Measurements from ENCODE around the gene CSNK1G1. TPM values are rescaled to one million over a fixed set of nuclear protein-coding genes. Genes with fewer than 3 reads are reported as not detected.

CSNK1G1 gene
- total RNA-seq, 2 experiments from 2014 or later, result 16.7 to 20.4 TPM

GRCh38 chr15:64166102-64166890 is 189.7 kb downstream of the CSNK1G1 start:
- Mint-ChIP-seq H3K4me1 (ENCODE audit: low read depth) (peaks cover 27% of the 10 kb centered on the region), H3K36me3 (ENCODE audit: low read depth) (peaks cover 14% of the 10 kb centered on the region), H3K4me3 (no peak overlapping the region), H3K27me3 (no peaks in the 10 kb centered on the region), H3K27ac (no peak overlapping the region), H3K9me3 (no peaks in the 10 kb centered on the region)
- ATAC-seq (no peak), DNase-seq (no peak)
- POLR2A ChIA-PET, result interaction anchor here (0.6 kb wide), 1 partner anchor 12 kb away, joined by 3 read pairs; no protein-coding TSS in a partner anchor
- CTCF ChIA-PET, result interaction anchor here (0.9 to 2.2 kb wide), 3 partner anchors 13 to 562 kb away, joined by 3 to 8 read pairs (median 3); no protein-coding TSS in a partner anchor
- intact Hi-C loops (cut with micrococcal nuclease), result no loop called here
- TF ChIP-seq, protein P1, sequence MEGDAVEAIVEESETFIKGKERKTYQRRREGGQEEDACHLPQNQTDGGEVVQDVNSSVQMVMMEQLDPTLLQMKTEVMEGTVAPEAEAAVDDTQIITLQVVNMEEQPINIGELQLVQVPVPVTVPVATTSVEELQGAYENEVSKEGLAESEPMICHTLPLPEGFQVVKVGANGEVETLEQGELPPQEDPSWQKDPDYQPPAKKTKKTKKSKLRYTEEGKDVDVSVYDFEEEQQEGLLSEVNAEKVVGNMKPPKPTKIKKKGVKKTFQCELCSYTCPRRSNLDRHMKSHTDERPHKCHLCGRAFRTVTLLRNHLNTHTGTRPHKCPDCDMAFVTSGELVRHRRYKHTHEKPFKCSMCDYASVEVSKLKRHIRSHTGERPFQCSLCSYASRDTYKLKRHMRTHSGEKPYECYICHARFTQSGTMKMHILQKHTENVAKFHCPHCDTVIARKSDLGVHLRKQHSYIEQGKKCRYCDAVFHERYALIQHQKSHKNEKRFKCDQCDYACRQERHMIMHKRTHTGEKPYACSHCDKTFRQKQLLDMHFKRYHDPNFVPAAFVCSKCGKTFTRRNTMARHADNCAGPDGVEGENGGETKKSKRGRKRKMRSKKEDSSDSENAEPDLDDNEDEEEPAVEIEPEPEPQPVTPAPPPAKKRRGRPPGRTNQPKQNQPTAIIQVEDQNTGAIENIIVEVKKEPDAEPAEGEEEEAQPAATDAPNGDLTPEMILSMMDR (IDR thresholded peaks at IDR 0.05), result no peak

- DNase-seq (no peak), ATAC-seq (no peak)
- H3K27ac Mint-ChIP-seq, result peak overlapping the region; percentile 93
- intact Hi-C loops (cut with micrococcal nuclease), result no loop called here
- TF ChIP-seq, protein P1 (IDR thresholded peaks at IDR 0.05), result no peak
- no peaks in the 10 kb centered on the region for H3K9me3 Mint-ChIP-seq
- H3K4me1 Mint-ChIP-seq (ENCODE audit: low read depth), result peaks cover 37% of the 10 kb centered on the region
- H3K27me3 Mint-ChIP-seq, result no peaks in the 10 kb centered on the region
- CTCF ChIA-PET, result interaction anchor here (1.7 kb wide), 1 partner anchor 13 kb away, joined by 4 read pairs; no protein-coding TSS in a partner anchor
- H3K36me3 Mint-ChIP-seq (ENCODE audit: low read depth), result peaks cover 18% of the 10 kb centered on the region
- POLR2A ChIA-PET, result interaction anchor here (0.6 to 1.3 kb wide), 3 partner anchors 8 to 224 kb away, joined by 3 to 4 read pairs (median 4); partner anchors contain the start of gene TRIP4
- peak overlapping the region; percentile 76 for H3K4me3 Mint-ChIP-seq
Observed at GRCh38 chr15:64164436-64164835, 191.5 kb downstream of the CSNK1G1 start.

GRCh38 chr15:64163659-64164362 is 192.2 kb downstream of the CSNK1G1 start:
- Mint-ChIP-seq H3K4me3 (peak overlapping the region; percentile 76), H3K27me3 (no peaks in the 10 kb centered on the region), H3K36me3 (ENCODE audit: low read depth) (peaks cover 21% of the 10 kb centered on the region), H3K4me1 (ENCODE audit: low read depth) (peaks cover 39% of the 10 kb centered on the region), H3K9me3 (no peaks in the 10 kb centered on the region), H3K27ac (peak overlapping the region; percentile 93)
- peak; percentile 1 for ATAC-seq
- intact Hi-C loops (cut with micrococcal nuclease), result no loop called here
- TF ChIP-seq, protein P1 (IDR thresholded peaks at IDR 0.05), result no peak
- CTCF ChIA-PET, result interaction anchor here (1.0 to 2.4 kb wide), 5 partner anchors 11 to 189 kb away, joined by 3 to 40 read pairs (median 3); partner anchors contain the start of genes CIAO2A and SNX22
- DNase-seq, result peak; percentile 28
- POLR2A ChIA-PET, result interaction anchor here (0.6 to 3.0 kb wide), 10 partner anchors 9 to 557 kb away, joined by 3 to 30 read pairs (median 4); partner anchors contain the start of genes CIAO2A, SNX22 and TRIP4

DNA sequence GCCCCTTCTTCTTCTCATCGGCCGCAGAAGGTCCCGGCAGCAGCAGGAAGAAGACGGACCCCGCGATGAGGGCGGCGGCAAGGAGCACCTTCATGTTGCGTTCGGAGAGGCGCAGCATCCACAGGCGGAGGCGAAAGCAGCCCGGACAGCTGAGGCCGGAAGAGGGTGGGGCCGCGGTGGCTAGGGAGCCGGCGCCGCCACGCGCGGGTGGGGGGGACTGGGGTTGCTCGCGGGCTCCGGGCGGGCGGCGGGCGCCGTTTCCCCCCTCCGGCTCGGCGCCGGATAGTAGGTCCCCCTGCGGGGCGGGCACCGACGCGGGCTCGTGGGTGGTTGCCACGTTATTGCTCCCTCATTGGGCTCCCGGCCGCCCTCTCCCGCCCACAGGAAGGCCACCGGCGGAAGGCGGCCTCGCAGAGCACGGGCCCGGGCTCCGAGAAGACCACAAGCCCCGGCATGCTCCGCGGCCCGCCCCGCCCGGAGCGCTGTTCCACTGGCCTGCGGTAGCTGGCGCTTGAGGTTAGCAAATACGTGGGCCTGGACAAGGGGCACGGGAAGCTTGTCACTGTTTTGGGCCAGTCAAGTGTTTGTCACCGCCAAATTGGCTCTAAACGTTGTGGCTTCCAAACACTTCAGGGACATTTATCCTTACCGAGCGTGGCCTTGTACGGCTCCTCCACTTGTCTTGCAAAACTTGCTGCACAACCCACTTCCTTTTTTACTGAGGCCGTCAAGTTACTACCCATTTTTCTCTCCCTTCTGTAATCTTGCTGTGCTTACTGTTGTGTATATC is 192.9 kb downstream of the CSNK1G1 start, which contains the start of gene PPIB:
PPIB (minus strand) TSS at position 154 of the 790 bp plus-strand sequence; CDS start at position 118, 36 bp downstream.
- intact Hi-C loops (cut with micrococcal nuclease), result no loop called here
- H3K27me3 Mint-ChIP-seq, result no peaks in the 10 kb centered on the region
- H3K9me3 Mint-ChIP-seq, result no peaks in the 10 kb centered on the region
- peaks cover 27% of the 10 kb centered on the region for H3K36me3 Mint-ChIP-seq (ENCODE audit: low read depth)
- H3K27ac Mint-ChIP-seq, result peak within 1 kb of the TSS; percentile 93
- H3K4me1 Mint-ChIP-seq (ENCODE audit: low read depth), result peaks cover 44% of the 10 kb centered on the region
- TF ChIP-seq, protein P1 (IDR thresholded peaks at IDR 0.05), result no peak
- peak; percentile 92 for ATAC-seq
- CTCF ChIA-PET, result interaction anchor here (1.0 to 2.4 kb wide), 5 partner anchors 10 to 189 kb away, joined by 3 to 40 read pairs (median 3); partner anchors contain the start of genes CIAO2A and SNX22
- POLR2A ChIA-PET, result interaction anchor here (0.6 to 3.0 kb wide), 12 partner anchors 8 to 558 kb away, joined by 3 to 30 read pairs (median 3); partner anchors contain the start of genes CIAO2A, SNX22, TRIP4 and ZNF609
- peak within 1 kb of the TSS; percentile 90 for H3K4me3 Mint-ChIP-seq
- DNase-seq, result peak; percentile 98

All from activated CD8-positive, alpha-beta T cell treated with anti-CD3 and anti-CD28 coated beads for 36 hours (primary cell).